ENCODE data around the gene UBA1. TPM values are rescaled to one million over a fixed set of nuclear protein-coding genes. Genes with fewer than 3 reads are reported as not detected.
A peak's percentile ranks its signal among the peaks of the same experiment; 100 is the strongest.

Gene UBA1
- total RNA-seq, 1 donor from 2014 or later = 244 TPM

DNA sequence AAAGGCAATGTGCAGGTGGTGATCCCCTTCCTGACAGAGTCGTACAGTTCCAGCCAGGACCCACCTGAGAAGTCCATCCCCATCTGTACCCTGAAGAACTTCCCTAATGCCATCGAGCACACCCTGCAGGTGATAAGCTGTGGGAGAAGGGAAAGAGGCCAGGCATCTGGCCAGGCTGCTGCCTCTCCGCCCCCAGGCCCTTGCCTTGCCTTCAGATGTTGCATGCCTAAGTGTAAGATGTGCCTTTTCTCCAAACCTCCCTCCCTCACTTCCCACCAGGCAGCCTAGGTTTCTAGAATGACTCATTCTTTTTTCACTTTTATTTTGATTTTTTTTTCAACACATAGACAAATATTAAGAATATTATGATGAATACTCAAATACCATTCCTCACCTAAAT lies 12.7 kb downstream of the UBA1 start:
- FAIRE-seq (no peak), DNase-seq (ENCODE audit: low read depth) (peak; percentile 23)
- Mint-ChIP-seq H3K27me3 (ENCODE audit: low read depth, unreplicated experiment) (no peaks in the 10 kb centered on the region), H3K27ac (ENCODE audit: unreplicated experiment) (no peak overlapping the region), H3K36me3 (ENCODE audit: low read depth, unreplicated experiment) (peaks cover 9% of the 10 kb centered on the region), H3K4me3 (ENCODE audit: unreplicated experiment) (no peak overlapping the region), H3K9me3 (ENCODE audit: unreplicated experiment) (no peaks in the 10 kb centered on the region), H3K4me1 (ENCODE audit: low read depth, unreplicated experiment) (peaks cover 3% of the 10 kb centered on the region)
- H3K9ac ChIP-seq (ENCODE audit: low read length) = no peak overlapping the region
- H3K79me2 ChIP-seq (ENCODE audit: insufficient read depth, low read length) = peaks cover 24% of the 10 kb centered on the region
- peaks cover 58% of the 10 kb centered on the region for H4K20me1 ChIP-seq (ENCODE audit: insufficient read depth, low read length)
- no peaks in the 10 kb centered on the region for H3K27me3 ChIP-seq (ENCODE audit: insufficient read depth, low read length)
- no peak overlapping the region for H3K27ac ChIP-seq (ENCODE audit: low read depth, low read length)
- H3K4me1 ChIP-seq (ENCODE audit: insufficient read depth, low read length) = no peaks in the 10 kb centered on the region
- H3K9me3 ChIP-seq (ENCODE audit: insufficient read depth, low read depth, low read length) = no peaks in the 10 kb centered on the region
- H3K36me3 ChIP-seq (ENCODE audit: insufficient read depth, low read length) = peaks cover 61% of the 10 kb centered on the region
- no peak overlapping the region for H3K4me2 ChIP-seq (ENCODE audit: low read length)
- H3K4me3 ChIP-seq (ENCODE audit: insufficient read depth, low read depth, low read length) = no peak overlapping the region
- H2AFZ ChIP-seq (ENCODE audit: low read depth, low read length) = no peak overlapping the region
- TF ChIP-seq, protein P1, sequence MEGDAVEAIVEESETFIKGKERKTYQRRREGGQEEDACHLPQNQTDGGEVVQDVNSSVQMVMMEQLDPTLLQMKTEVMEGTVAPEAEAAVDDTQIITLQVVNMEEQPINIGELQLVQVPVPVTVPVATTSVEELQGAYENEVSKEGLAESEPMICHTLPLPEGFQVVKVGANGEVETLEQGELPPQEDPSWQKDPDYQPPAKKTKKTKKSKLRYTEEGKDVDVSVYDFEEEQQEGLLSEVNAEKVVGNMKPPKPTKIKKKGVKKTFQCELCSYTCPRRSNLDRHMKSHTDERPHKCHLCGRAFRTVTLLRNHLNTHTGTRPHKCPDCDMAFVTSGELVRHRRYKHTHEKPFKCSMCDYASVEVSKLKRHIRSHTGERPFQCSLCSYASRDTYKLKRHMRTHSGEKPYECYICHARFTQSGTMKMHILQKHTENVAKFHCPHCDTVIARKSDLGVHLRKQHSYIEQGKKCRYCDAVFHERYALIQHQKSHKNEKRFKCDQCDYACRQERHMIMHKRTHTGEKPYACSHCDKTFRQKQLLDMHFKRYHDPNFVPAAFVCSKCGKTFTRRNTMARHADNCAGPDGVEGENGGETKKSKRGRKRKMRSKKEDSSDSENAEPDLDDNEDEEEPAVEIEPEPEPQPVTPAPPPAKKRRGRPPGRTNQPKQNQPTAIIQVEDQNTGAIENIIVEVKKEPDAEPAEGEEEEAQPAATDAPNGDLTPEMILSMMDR (IDR thresholded peaks at IDR 0.05; ENCODE audit: insufficient read depth, low read depth, low read length) = no peak
- TF ChIP-seq EZH2 (IDR thresholded peaks at IDR 0.05; ENCODE audit: insufficient read depth, low read length) = no peak

DNA sequence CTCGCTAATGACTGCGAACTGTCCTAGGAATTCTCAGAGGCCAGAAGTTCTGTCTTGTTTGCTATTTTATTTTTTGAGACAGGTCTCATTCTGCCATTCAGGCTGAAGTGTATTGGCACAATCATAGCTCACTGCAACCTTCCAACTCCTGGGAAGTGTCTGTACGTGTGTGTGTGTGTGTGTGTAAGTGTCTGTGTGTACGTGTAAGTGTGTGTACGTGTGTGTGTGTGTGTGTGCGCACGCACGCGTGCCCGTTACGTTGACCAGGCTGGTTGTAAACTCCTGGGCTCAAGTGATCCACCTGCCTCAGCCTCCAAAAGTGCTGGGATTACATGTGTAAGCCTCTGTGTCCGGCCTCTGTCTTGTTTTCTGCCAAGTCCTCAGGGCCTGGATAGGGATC lies 14.5 kb downstream of the UBA1 start:
- peaks cover 9% of the 10 kb centered on the region for H3K36me3 Mint-ChIP-seq (ENCODE audit: low read depth, unreplicated experiment)
- H3K4me1 Mint-ChIP-seq (ENCODE audit: low read depth, unreplicated experiment) = peaks cover 3% of the 10 kb centered on the region
- no peaks in the 10 kb centered on the region for H3K27me3 Mint-ChIP-seq (ENCODE audit: low read depth, unreplicated experiment)
- no peak overlapping the region for H3K27ac ChIP-seq (ENCODE audit: low read depth, low read length)
- peaks cover 17% of the 10 kb centered on the region for H3K79me2 ChIP-seq (ENCODE audit: insufficient read depth, low read length)
- H3K27ac Mint-ChIP-seq (ENCODE audit: unreplicated experiment) = no peak overlapping the region
- H4K20me1 ChIP-seq (ENCODE audit: insufficient read depth, low read length) = peaks cover 49% of the 10 kb centered on the region
- H3K36me3 ChIP-seq (ENCODE audit: insufficient read depth, low read length) = peaks cover 54% of the 10 kb centered on the region
- H2AFZ ChIP-seq (ENCODE audit: low read depth, low read length) = no peak overlapping the region
- H3K4me2 ChIP-seq (ENCODE audit: low read length) = no peak overlapping the region
- no peak overlapping the region for H3K9ac ChIP-seq (ENCODE audit: low read length)
- no peak overlapping the region for H3K4me3 ChIP-seq (ENCODE audit: insufficient read depth, low read depth, low read length)
- TF ChIP-seq EZH2 (IDR thresholded peaks at IDR 0.05; ENCODE audit: insufficient read depth, low read length) = no peak
- TF ChIP-seq, protein P1 (IDR thresholded peaks at IDR 0.05; ENCODE audit: insufficient read depth, low read depth, low read length) = no peak
- H3K9me3 ChIP-seq (ENCODE audit: insufficient read depth, low read depth, low read length) = no peaks in the 10 kb centered on the region
- no peak overlapping the region for H3K4me3 Mint-ChIP-seq (ENCODE audit: unreplicated experiment)
- no peaks in the 10 kb centered on the region for H3K9me3 Mint-ChIP-seq (ENCODE audit: unreplicated experiment)
- peak; percentile 9 for FAIRE-seq
- H3K27me3 ChIP-seq (ENCODE audit: insufficient read depth, low read length) = no peaks in the 10 kb centered on the region
- DNase-seq (ENCODE audit: low read depth) = no peak
- H3K4me1 ChIP-seq (ENCODE audit: insufficient read depth, low read length) = no peaks in the 10 kb centered on the region

DNA sequence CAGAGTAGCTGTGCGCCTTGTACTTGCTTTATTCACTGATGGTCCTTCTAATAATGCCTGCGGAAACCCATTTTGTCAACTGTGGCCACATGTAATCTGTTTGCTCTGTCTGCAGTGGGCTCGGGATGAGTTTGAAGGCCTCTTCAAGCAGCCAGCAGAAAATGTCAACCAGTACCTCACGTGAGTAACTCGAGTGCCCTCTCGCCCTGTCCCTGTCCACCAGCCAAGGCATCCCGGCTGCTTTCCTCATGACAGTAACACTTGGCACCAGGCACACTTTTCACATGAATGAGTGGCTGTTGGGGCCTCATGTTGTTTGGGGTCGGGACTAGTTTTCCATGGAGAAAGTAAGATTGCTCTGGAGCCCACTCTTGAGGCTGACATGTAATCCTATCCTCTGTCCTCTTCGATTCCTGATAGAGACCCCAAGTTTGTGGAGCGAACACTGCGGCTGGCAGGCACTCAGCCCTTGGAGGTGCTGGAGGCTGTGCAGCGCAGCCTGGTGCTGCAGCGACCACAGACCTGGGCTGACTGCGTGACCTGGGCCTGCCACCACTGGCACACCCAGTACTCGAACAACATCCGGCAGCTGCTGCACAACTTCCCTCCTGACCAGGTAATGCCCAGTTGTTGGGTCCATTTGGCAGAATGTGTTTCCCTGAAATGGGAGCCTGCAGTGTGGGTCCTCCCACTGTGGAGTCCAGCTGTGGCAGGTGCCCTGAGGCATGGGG lies 16.0 kb downstream of the UBA1 start:
- H3K9me3 ChIP-seq (ENCODE audit: insufficient read depth, low read depth, low read length) = no peaks in the 10 kb centered on the region
- no peak for FAIRE-seq
- H3K36me3 ChIP-seq (ENCODE audit: insufficient read depth, low read length) = peaks cover 47% of the 10 kb centered on the region

More for the DNA sequence above, 16.0 kb downstream of the UBA1 start:
- Mint-ChIP-seq H3K27ac (ENCODE audit: unreplicated experiment) (no peak overlapping the region), H3K4me3 (ENCODE audit: unreplicated experiment) (no peak overlapping the region), H3K9me3 (ENCODE audit: unreplicated experiment) (no peaks in the 10 kb centered on the region), H3K4me1 (ENCODE audit: low read depth, unreplicated experiment) (peaks cover 3% of the 10 kb centered on the region), H3K27me3 (ENCODE audit: low read depth, unreplicated experiment) (no peaks in the 10 kb centered on the region), H3K36me3 (ENCODE audit: low read depth, unreplicated experiment) (peaks cover 10% of the 10 kb centered on the region)
- Histone ChIP-seq H3K4me3 (ENCODE audit: insufficient read depth, low read depth, low read length) (no peak overlapping the region), H4K20me1 (ENCODE audit: insufficient read depth, low read length) (peaks cover 47% of the 10 kb centered on the region), H3K9ac (ENCODE audit: low read length) (no peak overlapping the region), H3K4me2 (ENCODE audit: low read length) (no peak overlapping the region), H3K79me2 (ENCODE audit: insufficient read depth, low read length) (peaks cover 12% of the 10 kb centered on the region), H3K4me1 (ENCODE audit: insufficient read depth, low read length) (no peaks in the 10 kb centered on the region), H2AFZ (ENCODE audit: low read depth, low read length) (no peak overlapping the region), H3K27me3 (ENCODE audit: insufficient read depth, low read length) (no peaks in the 10 kb centered on the region), H3K27ac (ENCODE audit: low read depth, low read length) (no peak overlapping the region)
- TF ChIP-seq, protein P1 (IDR thresholded peaks at IDR 0.05; ENCODE audit: insufficient read depth, low read depth, low read length) = no peak
- TF ChIP-seq EZH2 (IDR thresholded peaks at IDR 0.05; ENCODE audit: insufficient read depth, low read length) = no peak
- DNase-seq (ENCODE audit: low read depth) = no peak
